Measurements from ENCODE around the gene PLCG2. TPM values are rescaled to one million over a fixed set of nuclear protein-coding genes. Genes with fewer than 3 reads are reported as not detected.

The PLCG2 gene
- total RNA-seq, 1 experiment from 2014 or later: 3.5 TPM

- Histone ChIP-seq H3K79me2 (ENCODE audit: low read length) (no peaks in the 10 kb centered on the region), H3F3A (ENCODE audit: low read length, unreplicated experiment) (no peaks in the 10 kb centered on the region), H2AFZ (ENCODE audit: low read length) (no peak overlapping the region), H3K36me3 (ENCODE audit: low read depth, low read length) (no peaks in the 10 kb centered on the region), H3K4me2 (ENCODE audit: low read length) (no peak overlapping the region), H3K9ac (ENCODE audit: low read length) (no peak overlapping the region), H3K9me2 (replicated peaks; ENCODE audit: low read length) (no peaks in the 10 kb centered on the region), H3K4me1 (ENCODE audit: insufficient read depth, low read length) (no peaks in the 10 kb centered on the region), H4K20me1 (ENCODE audit: low read length) (no peaks in the 10 kb centered on the region), H3K27ac (ENCODE audit: low read length) (no peak overlapping the region), H3K4me3 (ENCODE audit: low read length) (no peak overlapping the region), H3K27me3 (ENCODE audit: low read length) (no peaks in the 10 kb centered on the region), H3K9me3 (ENCODE audit: low read length) (no peaks in the 10 kb centered on the region)
- ChIA-PET CTCF (no interaction called here), POLR2A (ENCODE audit: unreplicated experiment) (no interaction called here)
- TF ChIP-seq EZH2phosphoT487 (IDR thresholded peaks at IDR 0.05; ENCODE audit: borderline replicate concordance, low read length) (no peak), CTCF (conservative IDR thresholded peaks at IDR 0.05; ENCODE audit: low read depth, low read length) (no peak), EZH2 (IDR thresholded peaks at IDR 0.05; ENCODE audit: low read length, unreplicated experiment) (no peak)
- no TSS peak for BruUV-seq (replicated peaks)
- no peak for DNase-seq
- no peak for ATAC-seq
- intact Hi-C loops (cut with micrococcal nuclease): no loop called here
Measured at GRCh38 chr16:81917375-81917774, 138.3 kb downstream of the PLCG2 start.

GRCh38 chr16:81918927-81919326, 139.8 kb downstream of the PLCG2 start:
- H3K27me3 ChIP-seq (ENCODE audit: low read length): no peaks in the 10 kb centered on the region
- no peak overlapping the region for H3K4me3 ChIP-seq (ENCODE audit: low read length)
- intact Hi-C loops (cut with micrococcal nuclease): no loop called here
- H3K36me3 ChIP-seq (ENCODE audit: low read depth, low read length): no peaks in the 10 kb centered on the region
- H3K27ac ChIP-seq (ENCODE audit: low read length): no peak overlapping the region
- H3K9ac ChIP-seq (ENCODE audit: low read length): no peak overlapping the region
- H2AFZ ChIP-seq (ENCODE audit: low read length): no peak overlapping the region
- TF ChIP-seq EZH2 (IDR thresholded peaks at IDR 0.05; ENCODE audit: low read length, unreplicated experiment) (no peak), EZH2phosphoT487 (IDR thresholded peaks at IDR 0.05; ENCODE audit: borderline replicate concordance, low read length) (no peak), CTCF (conservative IDR thresholded peaks at IDR 0.05; ENCODE audit: low read depth, low read length) (no peak)
- ChIA-PET CTCF (interaction anchor here (0.7 kb wide), 1 partner anchor 14 kb away, joined by 3 read pairs; no protein-coding TSS in a partner anchor), POLR2A (ENCODE audit: unreplicated experiment) (no interaction called here)
- BruUV-seq (replicated peaks): no TSS peak
- no peaks in the 10 kb centered on the region for H3K79me2 ChIP-seq (ENCODE audit: low read length)
- no peak overlapping the region for H3K4me2 ChIP-seq (ENCODE audit: low read length)
- no peaks in the 10 kb centered on the region for H4K20me1 ChIP-seq (ENCODE audit: low read length)
- ATAC-seq (no peak), DNase-seq (no peak)
- no peaks in the 10 kb centered on the region for H3K9me3 ChIP-seq (ENCODE audit: low read length)
- no peaks in the 10 kb centered on the region for H3K9me2 ChIP-seq (replicated peaks; ENCODE audit: low read length)
- no peaks in the 10 kb centered on the region for H3F3A ChIP-seq (ENCODE audit: low read length, unreplicated experiment)
- H3K4me1 ChIP-seq (ENCODE audit: insufficient read depth, low read length): no peaks in the 10 kb centered on the region

DNA sequence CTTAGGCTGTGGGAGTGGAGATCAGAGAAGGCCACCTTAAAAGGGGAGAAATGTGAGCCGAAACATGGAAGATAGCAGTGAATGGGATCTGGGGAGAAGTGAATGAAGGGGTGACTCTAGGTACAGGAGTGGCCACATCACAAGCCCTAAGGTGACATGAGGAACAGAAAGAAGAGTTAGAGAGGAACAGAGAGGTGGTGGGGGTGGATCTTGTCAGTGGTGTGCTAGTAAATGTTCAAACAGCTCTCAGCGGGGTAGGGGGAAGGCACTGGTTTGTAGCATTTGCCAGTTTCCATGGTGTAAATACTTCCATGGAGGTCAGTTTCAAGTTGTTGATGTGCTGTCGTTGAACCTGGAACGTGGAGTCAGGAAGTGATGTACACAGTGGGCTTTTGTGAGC, 141.4 kb downstream of the PLCG2 start:
- no peak for DNase-seq
- Histone ChIP-seq H3K27ac (ENCODE audit: low read length) (no peak overlapping the region), H3K27me3 (ENCODE audit: low read length) (no peaks in the 10 kb centered on the region), H3K4me2 (ENCODE audit: low read length) (no peak overlapping the region), H3F3A (ENCODE audit: low read length, unreplicated experiment) (no peaks in the 10 kb centered on the region), H3K4me3 (ENCODE audit: low read length) (no peak overlapping the region), H3K36me3 (ENCODE audit: low read depth, low read length) (no peaks in the 10 kb centered on the region), H3K4me1 (ENCODE audit: insufficient read depth, low read length) (no peaks in the 10 kb centered on the region), H4K20me1 (ENCODE audit: low read length) (no peaks in the 10 kb centered on the region), H3K9me3 (ENCODE audit: low read length) (no peaks in the 10 kb centered on the region), H3K9ac (ENCODE audit: low read length) (no peak overlapping the region), H3K9me2 (replicated peaks; ENCODE audit: low read length) (no peaks in the 10 kb centered on the region), H2AFZ (ENCODE audit: low read length) (no peak overlapping the region), H3K79me2 (ENCODE audit: low read length) (no peaks in the 10 kb centered on the region)
- intact Hi-C loops (cut with micrococcal nuclease): no loop called here
- no TSS peak for BruUV-seq (replicated peaks)
- POLR2A ChIA-PET (ENCODE audit: unreplicated experiment): no interaction called here
- CTCF ChIA-PET: no interaction called here
- ATAC-seq: no peak
- TF ChIP-seq EZH2 (IDR thresholded peaks at IDR 0.05; ENCODE audit: low read length, unreplicated experiment) (no peak), EZH2phosphoT487 (IDR thresholded peaks at IDR 0.05; ENCODE audit: borderline replicate concordance, low read length) (no peak), CTCF (conservative IDR thresholded peaks at IDR 0.05; ENCODE audit: low read depth, low read length) (no peak)
